Neural cell (in vitro differentiated cells): ENCODE results near the gene KCNJ10. TPM values are rescaled to one million over a fixed set of nuclear protein-coding genes. Genes with fewer than 3 reads are reported as not detected.

ENCODE experiments used
- H2AFZ ChIP-seq: fragments of 200-600, 300-800 bp; sonication (generic), shearing (Covaris generic); 2 replicates; pipeline ENCODE4 v1.6.0; 2014; ENCODE audit warnings: low read depth, mild to moderate bottlenecking, antibody characterized with exemption, low read length, moderate library complexity
- H3F3A ChIP-seq: fragments of 200-600 bp; shearing (Covaris generic); 2 replicates; pipeline ENCODE4 v1.6.1; 2016; ENCODE audit warnings: mild to moderate bottlenecking, moderate library complexity, mixed read lengths, antibody characterized with exemption, low read length; ENCODE audit not compliant: insufficient read depth, poor library complexity, severe bottlenecking
- H3K27ac ChIP-seq: fragments of 200-600, 300-800 bp; sonication (generic), shearing (Covaris generic); 2 replicates; pipeline ENCODE4 v1.5.1; 2014; ENCODE audit warnings: mild to moderate bottlenecking, low read length, moderate library complexity
- H3K27me3 ChIP-seq: fragments of 300-800, 200-600 bp; sonication (generic), shearing (Covaris generic); 2 replicates; pipeline ENCODE4 v1.6.0; 2014; ENCODE audit warnings: mild to moderate bottlenecking, low read depth, low read length, moderate library complexity; ENCODE audit not compliant: insufficient read depth
- H3K36me3 ChIP-seq: fragments of 300-800, 200-600 bp; sonication (generic), shearing (Covaris generic); 2 replicates; pipeline ENCODE4 v1.5.1; 2014; ENCODE audit warnings: mild to moderate bottlenecking, antibody characterized with exemption, low read length, moderate library complexity; ENCODE audit not compliant: insufficient read depth
- H3K4me2 ChIP-seq: fragments of 300-800, 200-600 bp; sonication (generic), shearing (Covaris generic); 2 replicates; pipeline ENCODE4 v1.6.0; 2014; ENCODE audit warnings: mild to moderate bottlenecking, low read length
- H3K4me3 ChIP-seq: fragments of 300-800, 200-600 bp; sonication (generic), shearing (Covaris generic); 2 replicates; pipeline ENCODE4 v1.5.1; 2014; ENCODE audit warnings: mild to moderate bottlenecking, low read length, moderate library complexity
- H3K79me2 ChIP-seq: fragments of 200-600 bp; shearing (Covaris generic); replicated peaks from 2 replicates; pipeline ENCODE4 v1.6.0; 2014; ENCODE audit warnings: mild to moderate bottlenecking, low read length, moderate library complexity; ENCODE audit not compliant: insufficient read depth
- H3K9ac ChIP-seq: fragments of 300-800, 200-600 bp; sonication (generic), shearing (Covaris generic); 2 replicates; pipeline ENCODE4 v1.6.1; 2016; ENCODE audit warnings: mild to moderate bottlenecking, low read length, mixed read lengths
- H3K9me2 ChIP-seq: fragments of 200-600 bp; shearing (Covaris generic); 2 replicates; pipeline ENCODE4 v1.6.1; 2016; ENCODE audit warnings: mild to moderate bottlenecking, low read length, mixed read lengths; ENCODE audit not compliant: insufficient read depth
- H3K9me3 ChIP-seq: fragments of 200-600, 300-800 bp; sonication (generic), shearing (Covaris generic); 2 replicates; pipeline ENCODE4 v1.6.1; 2016; ENCODE audit warnings: mild to moderate bottlenecking, mixed run types, low read length, moderate library complexity, mixed read lengths
- H4K20me1 ChIP-seq: fragments of 200-600 bp; shearing (Covaris generic); 2 replicates; pipeline ENCODE4 v1.6.1; 2016; ENCODE audit warnings: mild to moderate bottlenecking, mixed run types; ENCODE audit not compliant: insufficient read depth
- CTCF ChIP-seq: fragments of 450-650 bp; IDR thresholded peaks from 2 replicates; pipeline ENCODE4 v1.5.1; 2014; ENCODE audit warnings: antibody characterized with exemption, mild to moderate bottlenecking, moderate library complexity; ENCODE audit not compliant: poor library complexity, severe bottlenecking
- EP300 ChIP-seq: fragments of 450-650 bp; conservative IDR thresholded peaks from 2 replicates; pipeline ENCODE4 v1.6.1; 2014; ENCODE audit warnings: antibody characterized with exemption, mild to moderate bottlenecking, moderate library complexity; ENCODE audit not compliant: poor library complexity, severe bottlenecking
- EZH2 ChIP-seq: fragments of 200-600, 300-800 bp; shearing (Covaris generic), sonication (generic); IDR thresholded peaks from 2 replicates; pipeline ENCODE4 v1.6.1; 2014; ENCODE audit warnings: antibody characterized with exemption, low read length, borderline replicate concordance, mild to moderate bottlenecking; ENCODE audit not compliant: insufficient read depth, poor library complexity, severe bottlenecking
- MXI1 ChIP-seq: fragments of 450-650 bp; conservative IDR thresholded peaks from 2 replicates; pipeline ENCODE4 v1.6.1; 2014; ENCODE audit warnings: antibody characterized with exemption, mild to moderate bottlenecking; ENCODE audit not compliant: poor library complexity, severe bottlenecking
- POLR2AphosphoS5 ChIP-seq: IDR thresholded peaks from 2 replicates; pipeline ENCODE4 v1.6.1; 2012
- RAD21 ChIP-seq: fragments of 450-650 bp; conservative IDR thresholded peaks from 2 replicates; pipeline ENCODE4 v1.6.1; 2014; ENCODE audit warnings: antibody characterized with exemption, mild to moderate bottlenecking, moderate library complexity
- REST ChIP-seq: IDR thresholded peaks from 2 replicates; pipeline ENCODE4 v1.6.1; 2012; ENCODE audit warnings: borderline replicate concordance
- SMC3 ChIP-seq: fragments of 450-650 bp; conservative IDR thresholded peaks from 2 replicates; pipeline ENCODE4 v1.6.1; 2014; ENCODE audit warnings: antibody characterized with exemption, mild to moderate bottlenecking, moderate library complexity; ENCODE audit not compliant: poor library complexity
- TAF1 ChIP-seq: IDR thresholded peaks from 2 replicates; pipeline ENCODE4 v1.6.1; 2012; ENCODE audit warnings: low read depth
- polyA plus RNA-seq: library from polyadenylated mRNA; depleted of rRNA; stranded (reverse); fragments of >200 nt; gene quantifications from 2 replicates; pipeline ENCODE4 v1.2.3, GENCODE V29; 2014

The KCNJ10 gene
- polyA plus RNA-seq, 1 donor from 2014 or later = not detected

DNA sequence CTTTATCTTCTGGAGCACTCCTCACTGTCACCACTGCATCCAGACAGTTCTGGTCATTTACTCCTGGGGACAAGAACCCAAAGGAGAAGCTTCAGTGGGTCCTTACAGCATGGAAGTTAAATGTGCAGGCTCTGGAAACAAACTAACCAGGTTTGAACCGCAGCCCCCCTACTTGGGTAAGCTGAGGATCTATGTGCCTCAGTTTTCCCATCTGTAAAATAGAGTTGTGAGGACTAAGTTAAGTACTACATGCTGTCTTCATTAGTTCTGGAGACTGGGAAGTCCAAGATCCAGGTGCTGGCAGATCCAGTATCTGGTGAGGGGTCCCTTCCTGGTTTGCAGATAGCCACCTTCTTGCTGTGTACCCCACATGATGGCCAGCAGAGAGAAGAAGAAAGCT, 37.6 kb upstream of the KCNJ10 start:
- no peak for TF ChIP-seq TAF1
- H3K27me3 ChIP-seq = no peaks in the 10 kb centered on the region
- no peaks in the 10 kb centered on the region for H3K9me2 ChIP-seq
- no peak overlapping the region for H3K9ac ChIP-seq
- H3F3A ChIP-seq = no peaks in the 10 kb centered on the region
- no peaks in the 10 kb centered on the region for H3K36me3 ChIP-seq
- no peak overlapping the region for H3K4me3 ChIP-seq
- H2AFZ ChIP-seq = no peak overlapping the region
- H4K20me1 ChIP-seq = no peaks in the 10 kb centered on the region
- no peak overlapping the region for H3K4me2 ChIP-seq
- H3K9me3 ChIP-seq = no peaks in the 10 kb centered on the region
- H3K79me2 ChIP-seq = no peaks in the 10 kb centered on the region
- H3K27ac ChIP-seq = no peak overlapping the region

DNA sequence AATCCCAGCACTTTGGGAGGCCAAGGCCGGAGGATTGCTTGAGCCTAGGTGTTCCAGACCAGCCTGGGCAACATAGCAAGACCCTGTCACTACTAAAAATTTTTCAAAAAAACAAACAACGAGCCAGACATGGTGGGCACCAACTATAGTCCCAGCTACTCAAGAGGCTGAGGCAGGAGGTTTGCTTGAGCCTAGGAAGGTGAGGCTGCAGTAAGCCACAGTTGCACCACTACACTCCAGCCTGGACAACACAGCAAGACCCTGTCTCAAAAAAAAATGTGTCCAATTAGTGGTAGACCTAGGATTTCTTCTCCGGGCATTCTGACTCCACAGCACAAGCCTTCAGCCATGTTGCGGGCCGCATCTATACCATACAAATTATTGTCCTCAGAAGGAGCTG, 35.2 kb upstream of the KCNJ10 start:
- no peak overlapping the region for H3K9ac ChIP-seq
- H3K27ac ChIP-seq = no peak overlapping the region
- no peaks in the 10 kb centered on the region for H3K79me2 ChIP-seq
- H3K9me3 ChIP-seq = no peaks in the 10 kb centered on the region
- H3K27me3 ChIP-seq = no peaks in the 10 kb centered on the region
- no peak for TF ChIP-seq RAD21
- TF ChIP-seq REST = no peak
- TF ChIP-seq TAF1 = no peak
- no peak for TF ChIP-seq CTCF
- no peak for TF ChIP-seq EP300
- no peak for TF ChIP-seq EZH2
- TF ChIP-seq SMC3 = no peak
- TF ChIP-seq MXI1 = no peak
- TF ChIP-seq POLR2AphosphoS5 = no peak
- H2AFZ ChIP-seq = no peak overlapping the region
- no peaks in the 10 kb centered on the region for H4K20me1 ChIP-seq
- H3K36me3 ChIP-seq = no peaks in the 10 kb centered on the region
- no peaks in the 10 kb centered on the region for H3F3A ChIP-seq
- no peak overlapping the region for H3K4me3 ChIP-seq
- no peaks in the 10 kb centered on the region for H3K9me2 ChIP-seq
- no peak overlapping the region for H3K4me2 ChIP-seq

- no peaks in the 10 kb centered on the region for H3K79me2 ChIP-seq
- no peaks in the 10 kb centered on the region for H3K27me3 ChIP-seq
- no peaks in the 10 kb centered on the region for H3K36me3 ChIP-seq
- no peak overlapping the region for H2AFZ ChIP-seq
- no peak overlapping the region for H3K27ac ChIP-seq
- no peaks in the 10 kb centered on the region for H3K9me3 ChIP-seq
- TF ChIP-seq SMC3 (no peak), RAD21 (no peak), POLR2AphosphoS5 (no peak), EP300 (no peak), MXI1 (no peak), TAF1 (no peak), REST (no peak), CTCF (no peak), EZH2 (no peak)
- no peak overlapping the region for H3K4me2 ChIP-seq
- no peak overlapping the region for H3K4me3 ChIP-seq
- no peaks in the 10 kb centered on the region for H3K9me2 ChIP-seq
- no peaks in the 10 kb centered on the region for H4K20me1 ChIP-seq
- H3F3A ChIP-seq = no peaks in the 10 kb centered on the region
- no peak overlapping the region for H3K9ac ChIP-seq
These were observed 34.5 kb upstream of the KCNJ10 start for GRCh38 chr1:160104486-160104885.
